GM21786 (cell line): ENCODE measurements around the gene PIGT.

Source experiments
- ATAC-seq: cut with Tn5 transposase; IDR thresholded peaks from one replicate; pipeline ENCODE4 v1.9.1; 2021; ENCODE audit not compliant: unreplicated experiment

The PIGT gene

GRCh38 chr20:45400346-45401031 is 15.5 kb upstream of the PIGT start:
- ATAC-seq, result no peak

GRCh38 chr20:45402946-45403345 is 13.0 kb upstream of the PIGT start:
- no peak for ATAC-seq

- ATAC-seq, result no peak
Observed at GRCh38 chr20:45404438-45404837, 11.5 kb upstream of the PIGT start.

- ATAC-seq, result no peak
Observed at GRCh38 chr20:45405571-45406259, 10.2 kb upstream of the PIGT start.

- no peak for ATAC-seq
Observed at GRCh38 chr20:45406260-45407066, 9.5 kb upstream of the PIGT start.

- no peak for ATAC-seq
Observed at GRCh38 chr20:45407067-45407745, 8.7 kb upstream of the PIGT start.

GRCh38 chr20:45407783-45408645 is 7.9 kb upstream of the PIGT start, which contains the start of gene DBNDD2:
Gene DBNDD2 (plus strand): TSS chr20:45408289. CDS start chr20:45408468, 179 bp downstream.
- no peak for ATAC-seq

- ATAC-seq, result no peak
Observed at GRCh38 chr20:45408646-45409213, 7.2 kb upstream of the PIGT start.

GRCh38 chr20:45409521-45410272 is 6.2 kb upstream of the PIGT start:
- no peak for ATAC-seq

GRCh38 chr20:45410887-45411286 is 5.1 kb upstream of the PIGT start:
- ATAC-seq, result no peak

- ATAC-seq, result no peak
Observed at GRCh38 chr20:45412653-45413052, 3.3 kb upstream of the PIGT start.

GRCh38 chr20:45413479-45413878 is 2.5 kb upstream of the PIGT start:
- no peak for ATAC-seq

GRCh38 chr20:45416917-45417316 is 976 bp downstream of the PIGT start:
- ATAC-seq, result no peak

GRCh38 chr20:45419188-45420091 is 3.5 kb downstream of the PIGT start:
- peak; percentile 71 for ATAC-seq

GRCh38 chr20:45420125-45420524 is 4.2 kb downstream of the PIGT start:
- no peak for ATAC-seq

- no peak for ATAC-seq
Observed at GRCh38 chr20:45423700-45424099, 7.8 kb downstream of the PIGT start.

- no peak for ATAC-seq
Observed at GRCh38 chr20:45425561-45425960, 9.6 kb downstream of the PIGT start.

GRCh38 chr20:45426320-45427016 is 10.5 kb downstream of the PIGT start:
- no peak for ATAC-seq
